ENCODE data around the gene PLRG1.
"Not testable (repeated sequence)": the region's sequence is repeated elsewhere in the genome, so short reads cannot be mapped to it uniquely, and the experiment has no call there.

Gene PLRG1

DNA sequence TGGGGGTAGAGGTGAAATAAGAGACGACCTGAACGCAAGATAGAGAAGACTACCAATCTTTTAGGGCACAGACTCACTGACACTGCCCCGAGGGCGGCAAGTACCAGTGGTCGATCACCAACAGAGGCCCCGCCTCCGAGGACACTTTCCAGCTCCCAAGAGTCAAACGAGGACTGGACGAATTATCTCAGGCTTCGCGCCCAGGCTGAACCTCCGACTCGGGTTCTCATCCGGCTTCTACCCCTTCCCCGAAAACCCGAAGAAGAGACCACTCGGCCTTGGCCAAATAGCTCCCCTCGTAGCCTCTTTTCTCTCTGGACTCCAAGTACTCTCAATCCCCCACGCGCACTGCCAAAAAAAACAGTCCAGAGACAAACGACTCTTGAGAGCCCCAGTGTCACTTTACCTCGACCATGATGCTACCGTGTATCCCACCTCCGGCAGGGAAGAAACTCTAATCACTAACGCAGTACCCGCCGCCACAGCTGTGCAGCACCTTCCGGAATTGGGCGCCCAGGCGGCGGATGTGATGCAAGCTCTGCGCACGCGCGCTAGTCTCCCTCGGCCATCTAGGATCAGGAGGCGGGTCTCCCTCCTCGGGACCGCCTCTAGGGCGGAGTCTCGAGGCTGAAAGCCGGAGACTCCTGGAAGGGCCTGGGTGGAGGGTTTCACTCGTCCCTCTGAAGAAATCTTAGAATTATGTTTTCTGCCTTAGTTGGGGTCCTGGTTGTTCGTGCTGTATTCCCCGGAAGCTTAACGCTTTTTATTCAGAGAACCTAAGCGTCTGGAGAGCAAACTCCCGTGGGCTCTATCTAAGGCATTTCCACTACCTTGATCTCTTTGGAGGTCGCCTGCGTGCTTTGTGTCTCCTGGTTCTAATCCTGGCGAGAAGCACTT lies at the start of gene PLRG1:
Gene PLRG1, minus strand, starts transcription at position 507 of the 897 bp plus-strand sequence. Its CDS starts 92 bp downstream, at position 415.
- peak within 1 kb of the TSS; percentile 83 for H3K4me3 ChIP-seq (replicated peaks; ENCODE audit: low read depth, low read length)
- TF ChIP-seq, protein P1, sequence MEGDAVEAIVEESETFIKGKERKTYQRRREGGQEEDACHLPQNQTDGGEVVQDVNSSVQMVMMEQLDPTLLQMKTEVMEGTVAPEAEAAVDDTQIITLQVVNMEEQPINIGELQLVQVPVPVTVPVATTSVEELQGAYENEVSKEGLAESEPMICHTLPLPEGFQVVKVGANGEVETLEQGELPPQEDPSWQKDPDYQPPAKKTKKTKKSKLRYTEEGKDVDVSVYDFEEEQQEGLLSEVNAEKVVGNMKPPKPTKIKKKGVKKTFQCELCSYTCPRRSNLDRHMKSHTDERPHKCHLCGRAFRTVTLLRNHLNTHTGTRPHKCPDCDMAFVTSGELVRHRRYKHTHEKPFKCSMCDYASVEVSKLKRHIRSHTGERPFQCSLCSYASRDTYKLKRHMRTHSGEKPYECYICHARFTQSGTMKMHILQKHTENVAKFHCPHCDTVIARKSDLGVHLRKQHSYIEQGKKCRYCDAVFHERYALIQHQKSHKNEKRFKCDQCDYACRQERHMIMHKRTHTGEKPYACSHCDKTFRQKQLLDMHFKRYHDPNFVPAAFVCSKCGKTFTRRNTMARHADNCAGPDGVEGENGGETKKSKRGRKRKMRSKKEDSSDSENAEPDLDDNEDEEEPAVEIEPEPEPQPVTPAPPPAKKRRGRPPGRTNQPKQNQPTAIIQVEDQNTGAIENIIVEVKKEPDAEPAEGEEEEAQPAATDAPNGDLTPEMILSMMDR (IDR thresholded peaks at IDR 0.05; ENCODE audit: low read depth, low read length, missing control alignments), result no peak
- peak; percentile 82 for DNase-seq (ENCODE audit: extremely low read depth, low read depth)

- no peak overlapping the region for H3K4me3 ChIP-seq (replicated peaks; ENCODE audit: low read depth, low read length)
- DNase-seq (ENCODE audit: extremely low read depth, low read depth), result no peak
- TF ChIP-seq, protein P1 (IDR thresholded peaks at IDR 0.05; ENCODE audit: low read depth, low read length, missing control alignments), result no peak
Observed at GRCh38 chr4:154597798-154598774, 47.9 kb upstream of the PLRG1 start.

DNA sequence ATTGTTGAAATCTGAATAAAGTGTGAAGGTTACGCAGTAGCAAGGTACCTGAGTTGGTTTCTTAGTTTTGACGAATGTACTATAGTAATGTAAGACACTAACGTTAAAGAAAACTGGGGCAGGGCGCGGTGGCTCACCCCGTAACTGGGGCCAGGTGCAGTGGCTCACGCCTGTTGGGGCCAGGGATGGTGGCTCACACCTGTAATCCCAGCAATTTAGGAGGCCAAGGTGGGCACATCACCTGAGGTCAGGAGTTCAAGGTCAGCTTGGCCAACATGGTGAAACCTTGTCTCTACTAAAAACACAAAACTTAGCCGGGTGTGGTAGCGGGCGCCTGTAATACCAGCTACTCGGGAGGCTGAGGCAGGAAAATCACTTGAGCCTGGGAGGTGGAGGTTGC lies 47.1 kb upstream of the PLRG1 start:
- H3K4me3 ChIP-seq (replicated peaks; ENCODE audit: low read depth, low read length); DNase-seq (ENCODE audit: extremely low read depth, low read depth): not testable (repeated sequence)

GRCh38 chr4:154595807-154596206 lies 45.6 kb upstream of the PLRG1 start:
- DNase-seq (ENCODE audit: extremely low read depth, low read depth), result no peak
- H3K4me3 ChIP-seq (replicated peaks; ENCODE audit: low read depth, low read length), result no peak overlapping the region
- TF ChIP-seq, protein P1 (IDR thresholded peaks at IDR 0.05; ENCODE audit: low read depth, low read length, missing control alignments), result no peak

GRCh38 chr4:154594343-154594742 lies 44.1 kb upstream of the PLRG1 start:
- not testable (repeated sequence) for H3K4me3 ChIP-seq (replicated peaks; ENCODE audit: low read depth, low read length); DNase-seq (ENCODE audit: extremely low read depth, low read depth)

- DNase-seq (ENCODE audit: extremely low read depth, low read depth), result no peak
- H3K4me3 ChIP-seq (replicated peaks; ENCODE audit: low read depth, low read length), result no peak overlapping the region
- TF ChIP-seq, protein P1 (IDR thresholded peaks at IDR 0.05; ENCODE audit: low read depth, low read length, missing control alignments), result no peak
Observed at GRCh38 chr4:154593868-154594267, 43.7 kb upstream of the PLRG1 start.

DNA sequence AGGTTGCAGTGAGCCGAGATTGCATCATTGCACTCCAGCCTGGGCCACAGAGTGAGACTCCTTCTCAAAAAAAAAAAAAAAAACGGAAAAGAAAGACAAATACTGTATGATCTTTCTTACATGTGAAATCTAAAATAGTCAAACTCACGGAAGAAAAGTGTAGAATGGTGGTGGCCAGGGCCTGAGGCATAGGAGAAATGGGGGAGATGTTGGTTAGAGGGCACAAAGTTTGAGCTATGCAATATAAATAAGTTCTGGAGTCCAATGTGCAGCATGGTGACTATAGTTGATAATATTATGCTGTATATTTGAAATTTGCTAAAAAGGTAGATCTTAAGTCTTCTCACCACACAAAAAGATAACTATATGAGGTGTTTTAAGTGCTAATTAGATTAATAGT lies 41.7 kb upstream of the PLRG1 start:
- DNase-seq (ENCODE audit: extremely low read depth, low read depth), result no peak
- no peak overlapping the region for H3K4me3 ChIP-seq (replicated peaks; ENCODE audit: low read depth, low read length)
- TF ChIP-seq, protein P1 (IDR thresholded peaks at IDR 0.05; ENCODE audit: low read depth, low read length, missing control alignments), result no peak

Data from HFF-Myc (cell line).